ENCODE measurements around the gene PAX5. TPM values are rescaled to one million over a fixed set of nuclear protein-coding genes. Genes with fewer than 3 reads are reported as not detected.

The PAX5 gene
- total RNA-seq, 1 donor from 2014 or later: 24.3 TPM

GRCh38 chr9:36924757-36925432 lies 109.2 kb downstream of the PAX5 start:
- no peak for TF ChIP-seq CTCF (IDR thresholded peaks at IDR 0.05; ENCODE audit: partially characterized antibody, unreplicated experiment)
- Mint-ChIP-seq H3K27me3 (ENCODE audit: unreplicated experiment) (peaks cover 5% of the 10 kb centered on the region), H3K4me1 (ENCODE audit: low read depth, unreplicated experiment) (no peaks in the 10 kb centered on the region), H3K27ac (ENCODE audit: unreplicated experiment) (no peak overlapping the region), H3K36me3 (ENCODE audit: unreplicated experiment) (peaks cover 4% of the 10 kb centered on the region), H3K4me3 (ENCODE audit: unreplicated experiment) (no peak overlapping the region), H3K9me3 (ENCODE audit: unreplicated experiment) (peaks cover 4% of the 10 kb centered on the region)
- DNase-seq: no peak

GRCh38 chr9:36924071-36924470 lies 110.0 kb downstream of the PAX5 start:
- Mint-ChIP-seq H3K4me3 (ENCODE audit: unreplicated experiment) (no peak overlapping the region), H3K27me3 (ENCODE audit: unreplicated experiment) (peaks cover 5% of the 10 kb centered on the region), H3K36me3 (ENCODE audit: unreplicated experiment) (peaks cover 9% of the 10 kb centered on the region), H3K4me1 (ENCODE audit: low read depth, unreplicated experiment) (no peaks in the 10 kb centered on the region), H3K9me3 (ENCODE audit: unreplicated experiment) (peaks cover 4% of the 10 kb centered on the region), H3K27ac (ENCODE audit: unreplicated experiment) (no peak overlapping the region)
- no peak for TF ChIP-seq CTCF (IDR thresholded peaks at IDR 0.05; ENCODE audit: partially characterized antibody, unreplicated experiment)
- DNase-seq: no peak

- H3K9me3 Mint-ChIP-seq (ENCODE audit: unreplicated experiment): peaks cover 4% of the 10 kb centered on the region
- H3K27ac Mint-ChIP-seq (ENCODE audit: unreplicated experiment): no peak overlapping the region
- no peak overlapping the region for H3K4me3 Mint-ChIP-seq (ENCODE audit: unreplicated experiment)
- no peak for DNase-seq
- H3K36me3 Mint-ChIP-seq (ENCODE audit: unreplicated experiment): peaks cover 16% of the 10 kb centered on the region
- no peaks in the 10 kb centered on the region for H3K4me1 Mint-ChIP-seq (ENCODE audit: low read depth, unreplicated experiment)
- peaks cover 7% of the 10 kb centered on the region for H3K27me3 Mint-ChIP-seq (ENCODE audit: unreplicated experiment)
- no peak for TF ChIP-seq CTCF (IDR thresholded peaks at IDR 0.05; ENCODE audit: partially characterized antibody, unreplicated experiment)
These were observed 110.9 kb downstream of the PAX5 start for GRCh38 chr9:36923025-36923625.

- H3K27me3 Mint-ChIP-seq (ENCODE audit: unreplicated experiment): peaks cover 7% of the 10 kb centered on the region
- H3K36me3 Mint-ChIP-seq (ENCODE audit: unreplicated experiment): peaks cover 21% of the 10 kb centered on the region
- peaks cover 1% of the 10 kb centered on the region for H3K9me3 Mint-ChIP-seq (ENCODE audit: unreplicated experiment)
- no peak for TF ChIP-seq CTCF (IDR thresholded peaks at IDR 0.05; ENCODE audit: partially characterized antibody, unreplicated experiment)
- DNase-seq: no peak
- no peak overlapping the region for H3K27ac Mint-ChIP-seq (ENCODE audit: unreplicated experiment)
- H3K4me3 Mint-ChIP-seq (ENCODE audit: unreplicated experiment): no peak overlapping the region
- H3K4me1 Mint-ChIP-seq (ENCODE audit: low read depth, unreplicated experiment): peaks cover 5% of the 10 kb centered on the region
These were observed 111.5 kb downstream of the PAX5 start for GRCh38 chr9:36922548-36922947.

GRCh38 chr9:36914212-36914577 lies 119.9 kb downstream of the PAX5 start:
- H3K9me3 Mint-ChIP-seq (ENCODE audit: unreplicated experiment): no peaks in the 10 kb centered on the region
- peaks cover 6% of the 10 kb centered on the region for H3K4me1 Mint-ChIP-seq (ENCODE audit: low read depth, unreplicated experiment)
- TF ChIP-seq CTCF (IDR thresholded peaks at IDR 0.05; ENCODE audit: partially characterized antibody, unreplicated experiment): no peak

More at GRCh38 chr9:36914212-36914577, 119.9 kb downstream of the PAX5 start:
- DNase-seq: no peak
- H3K4me3 Mint-ChIP-seq (ENCODE audit: unreplicated experiment): no peak overlapping the region
- H3K27ac Mint-ChIP-seq (ENCODE audit: unreplicated experiment): no peak overlapping the region
- peaks cover 13% of the 10 kb centered on the region for H3K36me3 Mint-ChIP-seq (ENCODE audit: unreplicated experiment)
- H3K27me3 Mint-ChIP-seq (ENCODE audit: unreplicated experiment): peaks cover 2% of the 10 kb centered on the region
